Lung (tissue), 12 donors: ENCODE measurements around the gene HAT1. TPM values are rescaled to one million over a fixed set of nuclear protein-coding genes. Genes with fewer than 3 reads are reported as not detected.

ENCODE experiments used
- ATAC-seq: fragments of 200-7000 bp; cut with Tn5 transposase; one replicate; pipeline ENCODE4 v1.9.1; 2020; ENCODE audit warnings: moderate number of reproducible peaks; ENCODE audit not compliant: insufficient read depth, low FRiP score
- DNase-seq, 3 donors: peaks; one replicate each; pipeline ENCODE4 v3.0.0-alpha.2; 2013 to 2017
- H3K27ac ChIP-seq, 2 donors: one replicate each; pipeline ENCODE4 v1.5.1; 2013; ENCODE audit warnings: mild to moderate bottlenecking in 2 of 2, moderate library complexity in 2 of 2, control low read depth in 1 of 2, inconsistent platforms in 1 of 2, low read depth in 1 of 2, low read length in 1 of 2
- H3K27me3 ChIP-seq, 3 donors: one replicate each; pipeline ENCODE4 v1.5.1; 2013; ENCODE audit warnings: low read length in 2 of 3; ENCODE audit not compliant: control insufficient read depth in 3 of 3, insufficient read depth in 3 of 3
- H3K36me3 ChIP-seq, 4 donors: one replicate each; pipeline ENCODE4 v1.5.1; 2013; ENCODE audit warnings: low read length in 4 of 4, mild to moderate bottlenecking in 1 of 4, moderate library complexity in 1 of 4; ENCODE audit not compliant: control insufficient read depth in 4 of 4, insufficient read depth in 4 of 4
- H3K4me1 ChIP-seq, 5 donors: one replicate each; pipeline ENCODE4 v1.5.1; 2013; ENCODE audit warnings: low read length in 5 of 5, mild to moderate bottlenecking in 2 of 5, moderate library complexity in 1 of 5; ENCODE audit not compliant: control insufficient read depth in 5 of 5, insufficient read depth in 5 of 5
- H3K4me3 ChIP-seq: one replicate; pipeline ENCODE4 v1.5.1; 2013; ENCODE audit warnings: mild to moderate bottlenecking, control low read depth, moderate library complexity
- H3K9ac ChIP-seq, 2 donors: one replicate each; pipeline ENCODE4 v1.5.1; 2013; ENCODE audit warnings: low read length in 2 of 2, control low read depth in 1 of 2; ENCODE audit not compliant: insufficient read depth in 1 of 2
- H3K9me3 ChIP-seq, 4 donors: one replicate each; pipeline ENCODE4 v1.5.1; 2013; ENCODE audit warnings: low read length in 3 of 4, mild to moderate bottlenecking in 1 of 4, moderate library complexity in 1 of 4; ENCODE audit not compliant: control insufficient read depth in 4 of 4, insufficient read depth in 3 of 4
- WGBS, 2 donors: extraction: QIAGEN DNeasy Blood & Tissue Kit; methylation state at CpG; one replicate each; pipeline ENCODE4 v1.1.7; 2013; 5-methylcytosine and 5-hydroxymethylcytosine counted together
- polyA plus RNA-seq, 2 donors: library from polyadenylated mRNA; stranded (reverse); fragments of 200-250 nt; gene quantifications; one replicate each; pipeline ENCODE4 v1.2.1, GENCODE V29; 2013
- total RNA-seq, 2 donors: library from RNA; depleted of rRNA in 1 of 2; stranded (reverse); fragments of >200 nt in 1 of 2; gene quantifications; one replicate each; pipeline ENCODE4 v1.2.1, GENCODE V29; 2014 to 2021
- TF ChIP-seq, protein P1 (sequence below): IDR thresholded peaks from 2 replicates; pipeline ENCODE4 v1.5.1; 2012; ENCODE audit warnings: mild to moderate bottlenecking; ENCODE audit errors: control extremely low read depth, extremely low read depth
- donor health status: control.
- donor health status: control.
- donor health status: Bipolar disorder and iron deficiency.
- donor health status: healthy.
- donor health status: DM: yes; HTN: yes; CAD: no.

Gene HAT1
- total and polyA plus RNA-seq, 4 donors: 16.1 to 48.4 (median 34.7) TPM

DNA sequence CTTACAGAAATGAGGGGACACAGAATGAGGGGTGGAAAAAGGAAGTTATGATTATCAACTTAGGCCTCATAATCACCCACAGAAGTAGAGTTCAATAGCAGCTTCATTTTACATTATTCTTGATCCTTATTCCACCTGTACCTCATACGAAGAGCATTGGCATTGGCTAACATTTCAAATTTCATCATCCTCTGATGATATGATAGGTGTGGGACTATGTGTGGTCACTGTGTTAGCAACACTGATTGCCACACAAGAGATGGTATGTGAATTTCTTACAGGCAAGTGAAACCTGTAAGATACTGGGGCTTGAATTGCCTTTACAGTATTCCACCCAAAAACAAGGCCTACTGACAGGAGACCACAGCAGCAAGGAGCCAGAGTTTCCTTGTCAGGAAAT, 14.0 kb upstream of the HAT1 start:
- WGBS, 2 donors: 43 to 88% methylated on average over 1 of the region's 1 CpG
- Histone ChIP-seq H3K9ac (no peak overlapping the region), H3K4me3 (no peak overlapping the region), H3K27me3 (no peaks in the 10 kb centered on the region), H3K27ac (no peak overlapping the region), H3K36me3 (no peaks in the 10 kb centered on the region), H3K4me1 (no peaks in the 10 kb centered on the region), H3K9me3 (no peaks in the 10 kb centered on the region)
- no peak for DNase-seq
- TF ChIP-seq, protein P1, sequence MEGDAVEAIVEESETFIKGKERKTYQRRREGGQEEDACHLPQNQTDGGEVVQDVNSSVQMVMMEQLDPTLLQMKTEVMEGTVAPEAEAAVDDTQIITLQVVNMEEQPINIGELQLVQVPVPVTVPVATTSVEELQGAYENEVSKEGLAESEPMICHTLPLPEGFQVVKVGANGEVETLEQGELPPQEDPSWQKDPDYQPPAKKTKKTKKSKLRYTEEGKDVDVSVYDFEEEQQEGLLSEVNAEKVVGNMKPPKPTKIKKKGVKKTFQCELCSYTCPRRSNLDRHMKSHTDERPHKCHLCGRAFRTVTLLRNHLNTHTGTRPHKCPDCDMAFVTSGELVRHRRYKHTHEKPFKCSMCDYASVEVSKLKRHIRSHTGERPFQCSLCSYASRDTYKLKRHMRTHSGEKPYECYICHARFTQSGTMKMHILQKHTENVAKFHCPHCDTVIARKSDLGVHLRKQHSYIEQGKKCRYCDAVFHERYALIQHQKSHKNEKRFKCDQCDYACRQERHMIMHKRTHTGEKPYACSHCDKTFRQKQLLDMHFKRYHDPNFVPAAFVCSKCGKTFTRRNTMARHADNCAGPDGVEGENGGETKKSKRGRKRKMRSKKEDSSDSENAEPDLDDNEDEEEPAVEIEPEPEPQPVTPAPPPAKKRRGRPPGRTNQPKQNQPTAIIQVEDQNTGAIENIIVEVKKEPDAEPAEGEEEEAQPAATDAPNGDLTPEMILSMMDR: no peak
- no peak for ATAC-seq

DNA sequence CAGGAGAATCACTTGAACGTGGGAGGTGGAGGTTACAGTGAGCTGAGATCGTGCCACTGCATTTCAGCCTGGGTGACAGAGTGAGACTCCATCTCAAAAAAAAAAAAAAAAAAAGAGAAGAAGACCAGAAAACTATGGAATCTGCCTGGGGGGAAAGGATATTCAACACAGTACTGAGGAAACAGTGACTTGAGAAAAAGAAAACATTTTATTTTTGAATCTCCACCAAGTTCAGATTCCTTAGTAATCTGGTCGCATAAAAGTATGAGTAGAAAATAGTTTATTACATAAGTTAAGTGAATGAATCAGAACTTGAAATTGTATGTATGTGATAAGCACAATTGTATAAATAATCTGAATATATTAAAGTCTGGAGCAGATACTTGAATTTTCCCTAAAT, 13.0 kb upstream of the HAT1 start:
- no peak for ATAC-seq

DNA sequence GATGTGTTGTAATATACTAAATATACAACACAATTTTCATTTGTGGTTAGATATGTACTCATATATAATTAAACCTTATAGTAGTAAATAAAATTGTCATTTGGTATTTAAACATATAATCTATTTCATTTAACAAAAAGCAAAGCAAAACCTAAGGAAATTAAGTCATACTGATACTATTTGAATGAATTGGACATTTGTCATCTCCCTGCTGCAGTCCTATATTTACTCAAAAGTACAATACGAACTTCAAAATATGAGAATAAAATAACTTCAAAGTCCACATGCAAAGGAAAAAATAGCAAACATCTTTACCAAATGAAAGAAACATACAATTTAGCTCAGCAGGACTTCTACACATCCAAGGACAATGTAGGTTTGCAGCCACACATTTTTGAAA, 11.8 kb upstream of the HAT1 start:
- Histone ChIP-seq H3K27me3 (no peaks in the 10 kb centered on the region), H3K9me3 (no peaks in the 10 kb centered on the region), H3K4me1 (no peaks in the 10 kb centered on the region), H3K4me3 (no peak overlapping the region), H3K36me3 (no peaks in the 10 kb centered on the region), H3K27ac (no peak overlapping the region), H3K9ac (no peak overlapping the region)
- 63 to 89% methylated on average over 1 of the region's 1 CpG for WGBS, 2 donors
- ATAC-seq: no peak
- DNase-seq: no peak
- TF ChIP-seq, protein P1: no peak

More for the DNA sequence above, 13.0 kb upstream of the HAT1 start:
- H3K27me3 ChIP-seq: no peaks in the 10 kb centered on the region
- no peak overlapping the region for H3K9ac ChIP-seq
- no peak overlapping the region for H3K4me3 ChIP-seq
- H3K9me3 ChIP-seq: no peaks in the 10 kb centered on the region
- no peak overlapping the region for H3K27ac ChIP-seq
- TF ChIP-seq, protein P1: no peak
- no peaks in the 10 kb centered on the region for H3K4me1 ChIP-seq
- no peak for DNase-seq
- WGBS, 2 donors: 92 to 93% methylated on average over 3 of the region's 3 CpGs
- no peaks in the 10 kb centered on the region for H3K36me3 ChIP-seq

DNA sequence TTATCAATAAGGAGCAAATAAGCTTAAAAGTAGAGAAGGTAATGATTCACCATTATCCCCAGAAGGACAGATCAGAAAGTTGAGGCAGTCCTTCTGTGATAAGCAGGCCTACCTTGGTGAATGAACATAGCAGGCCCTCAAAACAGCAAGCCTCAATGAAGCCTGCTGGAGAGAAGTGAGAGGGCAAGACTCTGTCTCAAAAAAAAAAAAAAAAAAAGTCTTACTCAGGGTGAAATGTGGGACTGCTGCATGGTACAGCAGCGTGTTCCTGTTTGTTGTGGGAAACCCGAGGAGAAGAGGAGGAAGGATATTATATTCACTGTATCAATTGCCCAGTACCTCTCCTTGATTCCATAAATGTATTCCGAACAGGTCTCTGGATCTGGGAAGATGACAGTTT, 8.7 kb upstream of the HAT1 start:
- DNase-seq: no peak

More for the DNA sequence above, 8.7 kb upstream of the HAT1 start:
- Histone ChIP-seq H3K4me3 (no peak overlapping the region), H3K4me1 (no peaks in the 10 kb centered on the region), H3K9me3 (no peaks in the 10 kb centered on the region), H3K27ac (no peak overlapping the region), H3K9ac (no peak overlapping the region), H3K27me3 (no peaks in the 10 kb centered on the region), H3K36me3 (no peaks in the 10 kb centered on the region)
- 73 to 80% methylated on average over 3 of the region's 3 CpGs for WGBS, 2 donors
- TF ChIP-seq, protein P1: no peak
- no peak for ATAC-seq
